ENCODE data around the gene ZGPAT. TPM values are rescaled to one million over a fixed set of nuclear protein-coding genes. Genes with fewer than 3 reads are reported as not detected.

ZGPAT gene
- total and polyA plus RNA-seq, 9 of the 15 experiments (the other 6 are each of a cell fraction or from before 2014, with no cell fraction given) = 0.14 to 26.6 (median 7.4) TPM

DNA sequence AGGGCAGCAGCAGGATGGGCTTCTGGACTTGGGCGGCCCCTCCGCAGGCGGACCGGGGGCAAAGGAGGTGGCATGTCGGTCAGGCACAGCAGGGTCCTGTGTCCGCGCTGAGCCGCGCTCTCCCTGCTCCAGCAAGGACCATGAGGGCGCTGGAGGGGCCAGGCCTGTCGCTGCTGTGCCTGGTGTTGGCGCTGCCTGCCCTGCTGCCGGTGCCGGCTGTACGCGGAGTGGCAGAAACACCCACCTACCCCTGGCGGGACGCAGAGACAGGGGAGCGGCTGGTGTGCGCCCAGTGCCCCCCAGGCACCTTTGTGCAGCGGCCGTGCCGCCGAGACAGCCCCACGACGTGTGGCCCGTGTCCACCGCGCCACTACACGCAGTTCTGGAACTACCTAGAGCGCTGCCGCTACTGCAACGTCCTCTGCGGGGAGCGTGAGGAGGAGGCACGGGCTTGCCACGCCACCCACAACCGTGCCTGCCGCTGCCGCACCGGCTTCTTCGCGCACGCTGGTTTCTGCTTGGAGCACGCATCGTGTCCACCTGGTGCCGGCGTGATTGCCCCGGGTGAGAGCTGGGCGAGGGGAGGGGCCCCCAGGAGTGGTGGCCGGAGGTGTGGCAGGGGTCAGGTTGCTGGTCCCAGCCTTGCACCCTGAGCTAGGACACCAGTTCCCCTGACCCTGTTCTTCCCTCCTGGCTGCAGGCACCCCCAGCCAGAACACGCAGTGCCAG lies 11.0 kb upstream of the ZGPAT start, which contains the start of gene TNFRSF6B (continued):
- no peak for TF ChIP-seq TCFL5 (CRISPR knock-in tag; conservative IDR thresholded peaks at IDR 0.05)

DNA sequence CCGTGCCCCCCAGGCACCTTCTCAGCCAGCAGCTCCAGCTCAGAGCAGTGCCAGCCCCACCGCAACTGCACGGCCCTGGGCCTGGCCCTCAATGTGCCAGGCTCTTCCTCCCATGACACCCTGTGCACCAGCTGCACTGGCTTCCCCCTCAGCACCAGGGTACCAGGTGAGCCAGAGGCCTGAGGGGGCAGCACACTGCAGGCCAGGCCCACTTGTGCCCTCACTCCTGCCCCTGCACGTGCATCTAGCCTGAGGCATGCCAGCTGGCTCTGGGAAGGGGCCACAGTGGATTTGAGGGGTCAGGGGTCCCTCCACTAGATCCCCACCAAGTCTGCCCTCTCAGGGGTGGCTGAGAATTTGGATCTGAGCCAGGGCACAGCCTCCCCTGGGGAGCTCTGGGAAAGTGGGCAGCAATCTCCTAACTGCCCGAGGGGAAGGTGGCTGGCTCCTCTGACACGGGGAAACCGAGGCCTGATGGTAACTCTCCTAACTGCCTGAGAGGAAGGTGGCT lies 10.4 kb upstream of the ZGPAT start:
- POLR2A ChIA-PET = interaction anchor here (0.6 to 3.1 kb wide), 4 partner anchors 10 to 167 kb away, joined by 3 to 27 read pairs (median 4); partner anchors contain the start of genes ARFRP1, TPD52L2 and ZGPAT
- H3K9ac ChIP-seq (ENCODE audit: insufficient read depth in 1 of 2, low read depth in 2 of 2, low read length in 2 of 2) = no peak overlapping the region; a peak in 1 of 4 replicates
- no peaks in the 10 kb centered on the region; the same call in 1 of the 2 replicates for H4K20me1 ChIP-seq (replicated peaks; ENCODE audit: control insufficient read depth, insufficient read depth, low read length)
- in situ Hi-C loops (cut with MboI) = no loop called here
- ATAC-seq (no peak), FAIRE-seq (no peak), DNase-seq (ENCODE audit: extremely low read depth in 1 of 4, low spot score in 3 of 4) (peak in 1 of 4 experiments; percentile 11)
- intact Hi-C loops (cut with micrococcal nuclease) = no loop called here
- WGBS (ENCODE audit: insufficient coverage, low coverage, missing lambda C conversion rate) = 70% methylated on average over 4 of the region's 7 CpGs
- no peaks in the 10 kb centered on the region for H3K79me2 ChIP-seq (ENCODE audit: control insufficient read depth, insufficient read depth, low read length)
- H3K4me3 ChIP-seq = no peak overlapping the region
- CTCF ChIA-PET (ENCODE audit: low intra/inter-chr PET ratio) = no interaction called here
- H3K27me3 ChIP-seq (ENCODE audit: control insufficient read depth in 2 of 2, insufficient read depth in 2 of 2, low read length in 2 of 2) = no peaks in the 10 kb centered on the region
- H3K4me2 ChIP-seq (ENCODE audit: insufficient read depth, low read length) = no peak overlapping the region
- H3K4me1 ChIP-seq (replicated peaks in 1 of 2; ENCODE audit: control insufficient read depth in 2 of 2, insufficient read depth in 2 of 2, low read length in 2 of 2) = peaks cover 9 to 81% of the 10 kb centered on the region in 2 experiments
- BruUV-seq (replicated peaks) = no TSS peak
- H3K9me3 ChIP-seq (replicated peaks; ENCODE audit: control insufficient read depth, insufficient read depth, low read depth, low read length) = no peaks in the 10 kb centered on the region
- H3K36me3 ChIP-seq (ENCODE audit: control insufficient read depth, insufficient read depth, low read length) = peaks cover 26% of the 10 kb centered on the region; the same call in 2 of the 3 replicates
- no peak overlapping the region for H2AFZ ChIP-seq (ENCODE audit: low read depth, low read length)
- no peaks in the 10 kb centered on the region for H3K9me1 ChIP-seq (ENCODE audit: control insufficient read depth, insufficient read depth, low read length)
- no peak overlapping the region for H3K27ac ChIP-seq (ENCODE audit: extremely low read depth, low read depth, low read length)
- TF ChIP-seq CBX1 (IDR thresholded peaks at IDR 0.05; ENCODE audit: low read depth) (peak; percentile 35; the same call in 1 of the 2 replicates), FOXA1 (IDR thresholded peaks at IDR 0.05; ENCODE audit: borderline replicate concordance) (no peak), ZNF586 (CRISPR knock-in tag; conservative IDR thresholded peaks at IDR 0.05) (no peak), XRCC4 (IDR thresholded peaks at IDR 0.05; ENCODE audit: extremely low read depth, insufficient read depth, insufficient read length) (no peak), RAD21 (CRISPR knock-in tag; conservative IDR thresholded peaks at IDR 0.05 in 1 of 2, IDR thresholded peaks at IDR 0.05 in 1 of 2) (no peak), NEUROD1 (IDR thresholded peaks at IDR 0.05; ENCODE audit: borderline replicate concordance, low read depth, low read length, partially characterized antibody) (no peak), HLTF (IDR thresholded peaks at IDR 0.05) (no peak), TEAD1 (CRISPR knock-in tag; IDR thresholded peaks at IDR 0.05) (no peak)
- TF ChIP-seq, protein P1, sequence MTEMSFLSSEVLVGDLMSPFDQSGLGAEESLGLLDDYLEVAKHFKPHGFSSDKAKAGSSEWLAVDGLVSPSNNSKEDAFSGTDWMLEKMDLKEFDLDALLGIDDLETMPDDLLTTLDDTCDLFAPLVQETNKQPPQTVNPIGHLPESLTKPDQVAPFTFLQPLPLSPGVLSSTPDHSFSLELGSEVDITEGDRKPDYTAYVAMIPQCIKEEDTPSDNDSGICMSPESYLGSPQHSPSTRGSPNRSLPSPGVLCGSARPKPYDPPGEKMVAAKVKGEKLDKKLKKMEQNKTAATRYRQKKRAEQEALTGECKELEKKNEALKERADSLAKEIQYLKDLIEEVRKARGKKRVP (CRISPR knock-in tag; IDR thresholded peaks at IDR 0.05) = no peak
- TF ChIP-seq, protein P2, sequence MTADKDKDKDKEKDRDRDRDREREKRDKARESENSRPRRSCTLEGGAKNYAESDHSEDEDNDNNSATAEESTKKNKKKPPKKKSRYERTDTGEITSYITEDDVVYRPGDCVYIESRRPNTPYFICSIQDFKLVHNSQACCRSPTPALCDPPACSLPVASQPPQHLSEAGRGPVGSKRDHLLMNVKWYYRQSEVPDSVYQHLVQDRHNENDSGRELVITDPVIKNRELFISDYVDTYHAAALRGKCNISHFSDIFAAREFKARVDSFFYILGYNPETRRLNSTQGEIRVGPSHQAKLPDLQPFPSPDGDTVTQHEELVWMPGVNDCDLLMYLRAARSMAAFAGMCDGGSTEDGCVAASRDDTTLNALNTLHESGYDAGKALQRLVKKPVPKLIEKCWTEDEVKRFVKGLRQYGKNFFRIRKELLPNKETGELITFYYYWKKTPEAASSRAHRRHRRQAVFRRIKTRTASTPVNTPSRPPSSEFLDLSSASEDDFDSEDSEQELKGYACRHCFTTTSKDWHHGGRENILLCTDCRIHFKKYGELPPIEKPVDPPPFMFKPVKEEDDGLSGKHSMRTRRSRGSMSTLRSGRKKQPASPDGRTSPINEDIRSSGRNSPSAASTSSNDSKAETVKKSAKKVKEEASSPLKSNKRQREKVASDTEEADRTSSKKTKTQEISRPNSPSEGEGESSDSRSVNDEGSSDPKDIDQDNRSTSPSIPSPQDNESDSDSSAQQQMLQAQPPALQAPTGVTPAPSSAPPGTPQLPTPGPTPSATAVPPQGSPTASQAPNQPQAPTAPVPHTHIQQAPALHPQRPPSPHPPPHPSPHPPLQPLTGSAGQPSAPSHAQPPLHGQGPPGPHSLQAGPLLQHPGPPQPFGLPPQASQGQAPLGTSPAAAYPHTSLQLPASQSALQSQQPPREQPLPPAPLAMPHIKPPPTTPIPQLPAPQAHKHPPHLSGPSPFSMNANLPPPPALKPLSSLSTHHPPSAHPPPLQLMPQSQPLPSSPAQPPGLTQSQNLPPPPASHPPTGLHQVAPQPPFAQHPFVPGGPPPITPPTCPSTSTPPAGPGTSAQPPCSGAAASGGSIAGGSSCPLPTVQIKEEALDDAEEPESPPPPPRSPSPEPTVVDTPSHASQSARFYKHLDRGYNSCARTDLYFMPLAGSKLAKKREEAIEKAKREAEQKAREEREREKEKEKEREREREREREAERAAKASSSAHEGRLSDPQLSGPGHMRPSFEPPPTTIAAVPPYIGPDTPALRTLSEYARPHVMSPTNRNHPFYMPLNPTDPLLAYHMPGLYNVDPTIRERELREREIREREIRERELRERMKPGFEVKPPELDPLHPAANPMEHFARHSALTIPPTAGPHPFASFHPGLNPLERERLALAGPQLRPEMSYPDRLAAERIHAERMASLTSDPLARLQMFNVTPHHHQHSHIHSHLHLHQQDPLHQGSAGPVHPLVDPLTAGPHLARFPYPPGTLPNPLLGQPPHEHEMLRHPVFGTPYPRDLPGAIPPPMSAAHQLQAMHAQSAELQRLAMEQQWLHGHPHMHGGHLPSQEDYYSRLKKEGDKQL (CRISPR knock-in tag; IDR thresholded peaks at IDR 0.05; ENCODE audit: borderline replicate concordance) = no peak
